IMR-90 (cell line): ENCODE results near the gene HK3. TPM values are rescaled to one million over a fixed set of nuclear protein-coding genes. Genes with fewer than 3 reads are reported as not detected.
"Not testable (repeated sequence)": the region's sequence is repeated elsewhere in the genome, so short reads cannot be mapped to it uniquely, and the experiment has no call there.

ENCODE experiments used
- ATAC-seq: fragments of 200-7000 bp; cut with Tn5 transposase; 2 replicates; pipeline ENCODE4 v1.9.1; 2020; ENCODE audit warnings: low read depth, mild to moderate bottlenecking, moderate library complexity
- BruUV-seq: library from RNA; stranded (reverse); fragments of 400-500 nt; replicated peaks from 2 replicates; lab custom pipeline; 2021; lab: Mats Ljungman, UMichigan
- CTCF ChIA-PET: fragments of 300-600 bp; formaldehyde crosslinking; extraction: SDS; loops from one replicate; lab custom pipeline; 2021; ENCODE audit warnings: antibody characterized with exemption; lab: Yijun Ruan, JAX
- POLR2A ChIA-PET: fragments of 300-600 bp; sonication (Branson Sonifier 250); formaldehyde crosslinking; loops from one replicate; lab custom pipeline; 2022; ENCODE audit warnings: antibody characterized with exemption; ENCODE audit not compliant: unreplicated experiment; lab: Charles Lee
- DNase-seq: peaks from one replicate; pipeline ENCODE4 v3.0.0; 2013
- H2AFZ ChIP-seq: replicated peaks from 2 replicates; pipeline ENCODE3; 2013; ENCODE audit warnings: low read length, mild to moderate bottlenecking; ENCODE audit not compliant: poor library complexity
- H2AK5ac ChIP-seq: 2 replicates; pipeline ENCODE4 v1.6.1; 2013; ENCODE audit warnings: low read depth, low read length, inconsistent platforms
- H2AK9ac ChIP-seq: replicated peaks from 2 replicates; pipeline ENCODE3; 2013; ENCODE audit warnings: mild to moderate bottlenecking, low read depth, low read length, moderate library complexity; ENCODE audit not compliant: poor library complexity
- H2BK120ac ChIP-seq: 2 replicates; pipeline ENCODE4 v1.6.1; 2013; ENCODE audit warnings: low read depth, low read length, inconsistent platforms
- H2BK15ac ChIP-seq: 3 replicates; pipeline ENCODE4 v1.6.1; 2013; ENCODE audit warnings: low read depth, low read length, inconsistent platforms
- H2BK20ac ChIP-seq: 2 replicates; pipeline ENCODE4 v1.6.1; 2013; ENCODE audit warnings: low read depth, mild to moderate bottlenecking, inconsistent platforms, low read length, moderate library complexity
- H2BK5ac ChIP-seq: 2 replicates; pipeline ENCODE4 v1.6.1; 2013; ENCODE audit warnings: mild to moderate bottlenecking, low read depth, low read length, inconsistent platforms; ENCODE audit not compliant: poor library complexity, severe bottlenecking
- H3K14ac ChIP-seq: replicated peaks from 2 replicates; pipeline ENCODE4 v1.6.1; 2013; ENCODE audit warnings: low read depth, low read length, inconsistent platforms
- H3K18ac ChIP-seq: 2 replicates; pipeline ENCODE4 v1.6.1; 2013; ENCODE audit warnings: low read depth, low read length, control low read depth
- H3K23ac ChIP-seq: 2 replicates; pipeline ENCODE4 v1.6.1; 2013; ENCODE audit warnings: low read depth, low read length, inconsistent platforms
- H3K27ac ChIP-seq: 2 replicates; pipeline ENCODE4 v1.5.1; 2013; ENCODE audit warnings: mild to moderate bottlenecking, control low read depth, low read length; ENCODE audit not compliant: insufficient read depth
- H3K27me3 ChIP-seq: 2 replicates; pipeline ENCODE4 v1.6.1; 2013; ENCODE audit warnings: low read length; ENCODE audit not compliant: control insufficient read depth, insufficient read depth
- H3K36me3 ChIP-seq: 2 replicates; pipeline ENCODE4 v1.6.1; 2013; ENCODE audit warnings: low read length, mixed read lengths; ENCODE audit not compliant: control insufficient read depth, insufficient read depth
- H3K4ac ChIP-seq: 2 replicates; pipeline ENCODE4 v1.6.1; 2013; ENCODE audit warnings: low read depth, low read length, inconsistent platforms
- H3K4me1 ChIP-seq: 2 replicates; pipeline ENCODE4 v1.6.1; 2013; ENCODE audit warnings: low read length, mixed read lengths; ENCODE audit not compliant: control insufficient read depth, insufficient read depth
- H3K4me2 ChIP-seq: 2 replicates; pipeline ENCODE4 v1.6.1; 2013; ENCODE audit warnings: low read depth, mild to moderate bottlenecking, control low read depth, low read length, moderate library complexity
- H3K4me3 ChIP-seq: 2 replicates; pipeline ENCODE4 v1.5.1; 2013; ENCODE audit warnings: low read depth, mild to moderate bottlenecking, control low read depth, low read length, moderate library complexity; ENCODE audit not compliant: insufficient read depth
- H3K56ac ChIP-seq: 2 replicates; pipeline ENCODE4 v1.6.1; 2013; ENCODE audit warnings: low read length, inconsistent platforms; ENCODE audit not compliant: insufficient read depth; ENCODE audit errors: extremely low read depth
- H3K79me1 ChIP-seq, 2 experiments: 2 replicates each; pipeline ENCODE4 v1.6.1; 2013; ENCODE audit warnings: low read length in 2 of 2, inconsistent platforms in 1 of 2, low read depth in 1 of 2
- H3K9ac ChIP-seq: 2 replicates; pipeline ENCODE4 v1.6.1; 2013; ENCODE audit warnings: low read depth, low read length, control low read depth
- H3K9me1 ChIP-seq: 2 replicates; pipeline ENCODE4 v1.6.1; 2013; ENCODE audit warnings: low read length, inconsistent platforms; ENCODE audit not compliant: insufficient read depth
- H3K9me3 ChIP-seq: 2 replicates; pipeline ENCODE4 v1.6.1; 2013; ENCODE audit warnings: low read length; ENCODE audit not compliant: control insufficient read depth, insufficient read depth
- H4K20me1 ChIP-seq: 2 replicates; pipeline ENCODE4 v1.6.1; 2013; ENCODE audit warnings: low read length, inconsistent platforms; ENCODE audit not compliant: insufficient read depth
- H4K5ac ChIP-seq: 2 replicates; pipeline ENCODE4 v1.6.1; 2013; ENCODE audit warnings: mild to moderate bottlenecking, low read depth, low read length, control low read depth
- H4K8ac ChIP-seq, 2 experiments: 2 replicates each; pipeline ENCODE4 v1.6.1; 2013; ENCODE audit warnings: low read depth in 2 of 2, low read length in 2 of 2, control low read depth in 1 of 2, inconsistent platforms in 1 of 2
- H4K91ac ChIP-seq: 2 replicates; pipeline ENCODE4 v1.6.1; 2013; ENCODE audit warnings: low read depth, low read length, inconsistent platforms; ENCODE audit not compliant: insufficient read depth
- WGBS, 2 experiments: methylation state at CpG; one replicate each; pipeline versions ENCODE4 v1.1.5 to v1.1.7; 2013; ENCODE audit warnings: missing lambda C conversion rate in 2 of 2; ENCODE audit not compliant: insufficient read length in 1 of 2; ENCODE audit errors: extremely low coverage in 2 of 2; 5-methylcytosine and 5-hydroxymethylcytosine counted together
- dilution Hi-C: fragments of 300-500 bp; cut with HindIII; formaldehyde crosslinking; loops from one replicate; pipeline ENCODE4 v1.14.3; 2018; ENCODE audit warnings: low sequenced_read_pairs; ENCODE audit not compliant: unreplicated experiment
- in situ Hi-C: fragments of 300-500 bp; cut with MboI; formaldehyde crosslinking; loops from 3 replicates; pipeline ENCODE4 v1.14.3; 2019; ENCODE audit warnings: low sequenced_read_pairs, inconsistent platforms, mixed read lengths
- intact Hi-C: fragments of 100-400 bp; cut with micrococcal nuclease; formaldehyde crosslinking; loops from 2 replicates; pipeline ENCODE4 v1.10.0; 2022
- polyA plus RNA-seq, 3 experiments: library from polyadenylated mRNA; depleted of rRNA; stranded (reverse); fragments of >200 nt; gene quantifications; 2 replicates each; pipeline ENCODE4 v1.2.3, GENCODE V29; 2012; ENCODE audit warnings: low replicate concordance in 1 of 3
- total RNA-seq: library from RNA; depleted of rRNA; stranded (reverse); fragments of >200 nt; gene quantifications from 2 replicates; pipeline ENCODE4 v1.2.3, GENCODE V29; 2012

The HK3 gene
- total and polyA plus RNA-seq, 2 of the 4 experiments (the other 2 are of a cell fraction): not detected

DNA sequence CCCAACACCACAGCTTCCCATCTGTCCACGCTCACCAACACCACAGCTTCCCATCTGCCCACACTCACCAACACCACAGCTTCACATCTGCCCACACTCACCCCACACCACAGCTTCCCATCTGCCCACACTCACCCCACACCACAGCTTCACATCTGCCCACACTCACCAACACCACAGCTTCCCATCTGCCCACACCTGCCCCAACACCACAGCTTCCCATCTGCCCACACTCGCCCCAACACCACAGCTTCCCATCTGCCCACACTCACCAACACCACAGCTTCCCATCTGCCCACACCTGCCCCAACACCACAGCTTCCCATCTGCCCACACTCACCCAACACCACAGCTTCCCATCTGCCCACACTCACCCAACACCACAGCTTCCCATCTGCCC, 26.6 kb downstream of the HK3 start:
- intact Hi-C loops: not testable (repeated sequence)
- CTCF ChIA-PET: interaction anchor here (0.6 kb wide), 1 partner anchor 75 kb away, joined by 5 read pairs; no protein-coding TSS in a partner anchor

GRCh38 chr5:176870644-176871043, 28.5 kb downstream of the HK3 start:
- H3K9ac ChIP-seq, H3K36me3 ChIP-seq, ATAC-seq, H3K23ac ChIP-seq, H3K4me2 ChIP-seq, DNase-seq, BruUV-seq, H3K56ac ChIP-seq, H2BK120ac ChIP-seq, H2BK15ac ChIP-seq, H2AK5ac ChIP-seq, dilution Hi-C loops, intact Hi-C loops, H2BK5ac ChIP-seq, H2AK9ac ChIP-seq, CTCF ChIA-PET, H3K4me1 ChIP-seq, in situ Hi-C loops, H3K9me1 ChIP-seq, H3K27ac ChIP-seq, H3K4ac ChIP-seq, H3K4me3 ChIP-seq, H3K18ac ChIP-seq, H4K8ac ChIP-seq, H4K5ac ChIP-seq, H4K20me1 ChIP-seq, POLR2A ChIA-PET, H2BK20ac ChIP-seq, H3K14ac ChIP-seq, H3K79me1 ChIP-seq, H4K91ac ChIP-seq, H2AFZ ChIP-seq, H3K9me3 ChIP-seq: not testable (repeated sequence)
- H3K27me3 ChIP-seq: peaks cover 56% of the 10 kb centered on the region
- WGBS, 2 experiments: 50% methylated on average over 2 of the region's 10 CpGs; no CpG with 5 or more reads in 1 of the 2 experiments

More for the DNA sequence above, 26.6 kb downstream of the HK3 start:
- H3K4me3 ChIP-seq, H3K18ac ChIP-seq, H2AK5ac ChIP-seq, H2BK5ac ChIP-seq, H3K9me1 ChIP-seq, in situ Hi-C loops, H3K9ac ChIP-seq, H2BK15ac ChIP-seq, H2BK120ac ChIP-seq, H3K79me1 ChIP-seq, H3K9me3 ChIP-seq, H3K23ac ChIP-seq, H3K4ac ChIP-seq, POLR2A ChIA-PET, H4K8ac ChIP-seq, H4K5ac ChIP-seq, H3K36me3 ChIP-seq, H3K56ac ChIP-seq, H2BK20ac ChIP-seq, DNase-seq, H3K27ac ChIP-seq, H2AFZ ChIP-seq, H2AK9ac ChIP-seq, H3K14ac ChIP-seq, dilution Hi-C loops, H4K20me1 ChIP-seq, H4K91ac ChIP-seq, H3K4me1 ChIP-seq, ATAC-seq, H3K4me2 ChIP-seq, BruUV-seq: not testable (repeated sequence)
- H3K27me3 ChIP-seq: peaks cover 54% of the 10 kb centered on the region
- 17% methylated on average over 1 of the region's 2 CpGs; no CpG with 5 or more reads in 1 of the 2 experiments for WGBS, 2 experiments
